Placental pericyte (primary cell): ENCODE results near the gene IGFALS. TPM values are rescaled to one million over a fixed set of nuclear protein-coding genes. Genes with fewer than 3 reads are reported as not detected.

Source experiments
- total RNA-seq: library from RNA; depleted of rRNA; stranded (reverse); fragments of >200 nt; gene quantifications from 2 replicates; pipeline ENCODE4 v1.2.3, GENCODE V29; 2012

Gene IGFALS
- total RNA-seq, result under 0.01 TPM in 2 replicates

DNA sequence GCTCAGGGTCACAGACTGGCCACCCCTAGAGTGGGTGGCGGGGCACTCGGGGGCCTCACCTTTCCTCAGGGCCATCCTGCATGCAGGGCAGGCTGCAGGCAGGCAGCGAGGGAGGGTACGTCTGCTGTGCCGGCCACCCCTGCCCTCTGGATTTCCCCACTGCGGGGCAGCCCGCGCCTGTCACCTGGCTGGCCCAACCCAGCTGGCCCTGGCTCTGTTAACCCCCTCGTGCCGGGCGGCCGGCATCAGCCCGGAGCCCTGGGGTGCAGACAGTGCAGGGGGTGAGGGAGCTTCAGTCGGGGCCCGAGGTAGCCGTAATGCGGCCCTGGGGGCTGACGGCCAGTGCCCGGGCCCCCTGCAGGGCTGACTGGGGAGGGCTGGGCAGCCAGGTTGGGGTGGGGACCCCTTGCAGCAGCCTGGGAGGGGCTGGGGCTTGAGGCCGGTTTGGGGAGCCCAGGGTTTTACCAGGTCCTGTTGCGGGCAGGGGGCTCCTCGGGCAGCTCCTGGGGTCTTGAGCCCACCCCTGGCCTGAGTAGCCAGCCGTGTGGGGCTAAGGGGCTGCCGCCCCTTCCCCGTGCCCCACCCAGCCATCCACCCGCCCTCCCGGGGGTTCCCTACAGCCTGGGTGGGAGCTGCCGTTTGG, at the start of gene IGFALS:
Gene IGFALS (minus strand): TSS at position 128 of the 643 bp plus-strand sequence. CDS start 53 bp downstream, at position 75.

DNA sequence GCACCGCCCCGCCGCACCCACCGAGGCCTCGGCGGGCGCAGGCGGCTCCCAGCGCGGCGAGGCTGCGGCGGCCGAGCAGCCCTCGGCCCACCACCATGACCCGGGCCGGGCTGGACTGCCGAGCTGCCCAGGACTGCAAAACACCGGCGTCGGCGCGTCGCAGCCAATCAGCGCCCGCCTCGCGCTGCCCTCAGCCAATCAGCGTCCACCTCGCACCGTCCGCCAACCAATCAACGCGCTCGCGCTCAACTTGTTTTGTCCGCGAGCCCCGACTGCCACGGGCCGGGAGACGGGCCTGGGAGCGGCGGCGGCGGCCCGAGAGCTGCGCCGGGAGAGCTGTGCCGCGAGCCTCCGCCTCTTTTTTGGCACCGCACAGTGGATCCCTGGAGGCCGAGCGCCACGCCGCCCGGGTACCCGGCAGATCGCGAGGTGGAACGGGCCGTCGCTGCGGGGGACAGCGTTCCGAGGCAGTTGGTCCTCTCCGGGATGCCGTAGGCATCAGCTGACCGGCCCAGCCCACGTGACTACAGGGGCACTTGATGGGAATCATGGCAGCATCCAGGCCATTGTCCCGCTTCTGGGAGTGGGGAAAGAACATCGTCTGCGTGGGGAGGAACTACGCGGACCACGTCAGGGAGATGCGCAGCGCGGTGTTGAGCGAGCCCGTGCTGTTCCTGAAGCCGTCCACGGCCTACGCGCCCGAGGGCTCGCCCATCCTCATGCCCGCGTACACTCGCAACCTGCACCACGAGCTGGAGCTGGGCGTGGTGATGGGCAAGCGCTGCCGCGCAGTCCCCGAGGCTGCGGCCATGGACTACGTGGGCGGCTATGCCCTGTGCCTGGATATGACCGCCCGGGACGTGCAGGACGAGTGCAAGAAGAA, 33.4 kb upstream of the IGFALS start, which contains the start of the genes FAHD1 and HAGH:
Gene FAHD1 (plus strand): TSS at position 516 of the 883 bp plus-strand sequence. CDS start 33 bp downstream, at position 549.
Gene HAGH (minus strand): TSS at position 135 of the 883 bp plus-strand sequence. CDS start 38 bp downstream, at position 97.

DNA sequence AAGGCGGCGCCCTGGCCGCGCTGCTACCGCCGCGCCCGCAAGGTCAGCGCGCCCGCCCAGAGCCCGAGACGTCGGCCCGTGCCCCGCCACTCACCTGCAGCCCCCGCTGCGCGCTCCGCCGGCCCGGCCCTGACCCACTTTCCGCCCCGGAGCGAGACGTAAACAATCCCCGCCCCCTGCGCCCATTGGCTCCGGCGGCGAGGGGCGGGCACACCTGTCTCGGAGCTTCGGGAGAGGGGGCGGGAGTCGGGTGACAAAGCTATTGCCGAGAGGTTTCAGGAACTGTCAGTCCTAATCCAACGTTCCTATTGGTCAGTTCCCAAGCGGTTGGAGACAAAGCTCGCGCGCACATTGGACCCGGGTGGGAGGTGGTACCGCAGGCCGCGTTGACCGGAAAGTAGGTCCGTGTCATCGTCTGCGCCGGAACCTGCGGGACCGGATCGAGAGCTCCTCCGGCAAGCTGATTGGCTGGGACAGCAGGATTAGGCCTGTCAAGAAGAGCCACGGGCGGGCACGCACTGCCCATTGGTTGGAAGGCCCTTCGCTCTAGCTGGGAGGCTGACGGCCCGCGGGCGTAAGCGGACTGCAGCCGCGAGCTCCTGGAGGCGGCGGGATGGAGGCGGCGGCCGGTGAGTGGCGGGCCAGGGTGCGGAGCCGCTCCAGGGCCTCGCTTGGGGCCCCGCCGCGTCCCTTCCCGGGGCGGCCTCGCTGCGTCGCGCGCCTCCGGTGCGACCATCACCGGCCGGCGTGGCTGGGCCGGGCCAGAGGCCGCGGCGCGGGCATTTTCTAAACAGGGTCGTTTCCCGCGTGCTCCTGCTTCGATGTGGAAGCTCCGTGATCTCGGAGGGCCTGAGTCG, 10.9 kb downstream of the IGFALS start, which contains the start of the genes NUBP2 and SPSB3:
Gene NUBP2 (plus strand): TSS at position 553 of the 857 bp plus-strand sequence. CDS start 61 bp downstream, at position 614.
Gene SPSB3 (minus strand): TSS at position 164 of the 857 bp plus-strand sequence. CDS start 1,088 bp downstream, outside the sequence.

DNA sequence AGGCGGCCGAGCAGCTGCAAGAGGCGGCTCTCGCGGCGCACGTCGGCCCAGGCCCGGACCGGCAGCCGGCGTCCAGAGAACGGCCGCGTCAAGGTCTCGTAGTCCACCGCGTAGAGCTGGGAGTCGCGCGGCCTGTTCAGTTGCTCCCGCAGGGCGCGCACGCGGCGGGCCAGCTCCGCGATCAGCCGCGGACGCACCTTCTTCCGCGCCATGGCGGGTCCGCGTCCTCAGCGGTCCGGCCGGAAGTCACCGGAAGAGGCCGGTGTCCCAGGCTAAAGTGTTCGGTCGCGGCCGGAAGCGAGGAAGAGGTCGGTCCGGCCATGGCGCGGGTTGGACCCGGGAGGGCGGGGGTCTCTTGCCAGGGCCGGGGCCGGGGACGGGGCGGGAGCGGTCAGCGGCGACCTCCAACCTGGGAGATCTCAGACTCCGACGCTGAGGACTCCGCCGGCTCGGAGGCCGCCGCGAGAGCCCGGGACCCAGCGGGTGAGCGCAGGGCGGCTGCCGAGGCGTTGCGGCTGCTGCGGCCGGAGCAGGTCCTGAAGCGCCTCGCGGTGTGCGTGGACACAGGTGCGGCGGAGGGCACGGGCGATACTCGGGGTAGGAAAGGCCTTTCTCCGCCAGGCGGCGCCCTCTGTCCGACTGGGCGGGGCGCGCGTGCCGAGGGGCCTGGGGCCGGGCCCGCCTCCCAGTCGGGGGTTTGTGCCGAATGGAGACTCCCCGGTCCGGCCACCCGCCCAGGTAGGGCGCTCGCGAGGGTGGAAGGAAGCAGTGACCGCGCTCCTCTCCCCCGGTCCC, 20.4 kb downstream of the IGFALS start, which contains the start of gene MRPS34:
Gene MRPS34 (minus strand): TSS at position 227 of the 795 bp plus-strand sequence. CDS start 15 bp downstream, at position 212.

GRCh38 chr16:1772362-1772907, 21.1 kb downstream of the IGFALS start, which contains the start of gene EME2:
Gene EME2, plus strand, starts transcription at chr16:1772810. Its CDS starts 418 bp downstream, at chr16:1773228.

DNA sequence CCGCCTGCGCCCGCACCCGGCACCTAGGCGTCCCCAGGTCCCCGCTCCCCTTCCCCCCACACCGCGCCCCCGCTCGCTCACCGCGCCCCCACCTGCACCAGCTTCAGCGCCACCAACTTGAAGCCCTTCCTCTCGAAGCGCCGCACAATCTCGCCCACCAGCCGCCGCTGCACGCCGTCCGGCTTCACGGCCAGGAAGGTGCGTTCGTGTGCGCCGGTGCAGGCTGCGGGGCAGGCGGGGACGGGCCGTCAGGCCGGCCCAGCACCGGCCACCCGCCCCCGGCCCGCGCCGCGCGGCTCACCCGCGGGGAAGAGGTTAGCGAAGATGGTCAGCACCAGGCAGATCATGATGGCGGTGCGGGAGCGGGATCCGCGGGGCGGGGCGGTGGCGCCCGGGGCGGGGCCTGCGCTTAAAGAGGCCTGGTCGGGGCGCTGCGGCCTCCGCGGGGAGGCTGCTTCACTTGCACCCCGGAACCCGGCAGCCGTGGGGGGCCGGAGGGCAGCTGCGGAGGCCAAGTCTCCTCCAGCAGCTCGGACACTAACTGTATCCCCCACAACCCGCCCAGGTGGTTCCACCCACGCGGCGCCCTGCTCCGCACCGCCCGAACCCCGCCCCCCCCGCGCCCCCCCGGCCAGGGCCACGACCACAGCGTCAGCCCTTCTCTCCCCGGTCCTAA, 22.2 kb downstream of the IGFALS start, which contains the start of gene NME3:
Gene NME3 (minus strand): TSS at position 356 of the 676 bp plus-strand sequence. CDS start 9 bp downstream, at position 347.

Other genes with a start within 250 kb of the IGFALS start
- gene IFT140, start 181.6 kb downstream of the IGFALS start, total RNA-seq, result 22.8 and 25.2 TPM in 2 replicates
- 9.8 and 16.0 TPM in 2 replicates for gene CRAMP1, start 181.3 kb downstream of the IGFALS start, total RNA-seq
- 25.6 and 84.6 TPM in 2 replicates for gene JPT2, start 115.4 kb downstream of the IGFALS start, total RNA-seq
- gene MAPK8IP3, start 87.5 kb downstream of the IGFALS start, total RNA-seq, result 38.7 and 65.4 TPM in 2 replicates
- 24.5 and 42.1 TPM in 2 replicates for gene NME3, start 22.2 kb downstream of the IGFALS start, total RNA-seq
- 10.3 and 14.5 TPM in 2 replicates for gene EME2, start 20.9 kb downstream of the IGFALS start, total RNA-seq
- gene MRPS34, start 20.6 kb downstream of the IGFALS start, total RNA-seq, result 57.6 and 82.5 TPM in 2 replicates
- gene SPSB3, start 11.1 kb downstream of the IGFALS start, total RNA-seq, result 32.2 and 38.1 TPM in 2 replicates
- gene NUBP2, start 10.7 kb downstream of the IGFALS start, total RNA-seq, result 78.1 and 96.1 TPM in 2 replicates
- gene HAGH, start 33.1 kb upstream of the IGFALS start, total RNA-seq, result 28.1 and 56.2 TPM in 2 replicates
- gene FAHD1, start 33.5 kb upstream of the IGFALS start, total RNA-seq, result 66.3 and 77.3 TPM in 2 replicates
- not detected in 2 replicates for gene MEIOB, start 78.5 kb upstream of the IGFALS start, total RNA-seq
- gene HS3ST6, start 124.7 kb upstream of the IGFALS start, total RNA-seq, result not detected in 2 replicates
- 13.3 and 15.3 TPM in 2 replicates for gene MSRB1, start 149.5 kb upstream of the IGFALS start, total RNA-seq
- gene RPL3L, start 161.0 kb upstream of the IGFALS start, total RNA-seq, result not detected in 2 replicates
- 103 and 191 TPM in 2 replicates for gene NDUFB10, start 165.8 kb upstream of the IGFALS start, total RNA-seq
- gene RPS2, start 171.1 kb upstream of the IGFALS start, total RNA-seq, result 1,155 and 3,788 TPM in 2 replicates
- 0.43 TPM in 1 of 2 replicates, not detected in the other for gene RNF151, start 173.2 kb upstream of the IGFALS start, total RNA-seq
- 49.8 and 57.6 TPM in 2 replicates for gene TBL3, start 178.3 kb upstream of the IGFALS start, total RNA-seq
- gene NOXO1, start 187.8 kb upstream of the IGFALS start, total RNA-seq, result 0.44 TPM in 1 of 2 replicates, not detected in the other
- gene GFER, start 190.5 kb upstream of the IGFALS start, total RNA-seq, result 14.6 and 15.3 TPM in 2 replicates
- 0.86 and 5.7 TPM in 2 replicates for gene SYNGR3, start 196.3 kb upstream of the IGFALS start, total RNA-seq
- gene ZNF598, start 216.1 kb upstream of the IGFALS start, total RNA-seq, result 39.2 and 54.9 TPM in 2 replicates
- 0.22 and 1.0 TPM in 2 replicates for gene NPW, start 226.1 kb upstream of the IGFALS start, total RNA-seq
- gene NHERF2, start 233.2 kb upstream of the IGFALS start, total RNA-seq, result 53.2 and 107 TPM in 2 replicates